C4-2B (cell line): Measurements from ENCODE around the gene DLG4.

ENCODE experiments used
- H3K27ac ChIP-seq: fragments of 450-650 bp; 2 replicates; pipeline ENCODE4 v1.5.1; 2017
- CTCF ChIP-seq: fragments of 450-650 bp; conservative IDR thresholded peaks from 2 replicates; pipeline ENCODE4 v1.5.1; 2017; ENCODE audit warnings: mild to moderate bottlenecking
- ZFX ChIP-seq: fragments of 450-650 bp; IDR thresholded peaks from 2 replicates; pipeline ENCODE4 v1.6.1; 2017

DLG4 gene

DNA sequence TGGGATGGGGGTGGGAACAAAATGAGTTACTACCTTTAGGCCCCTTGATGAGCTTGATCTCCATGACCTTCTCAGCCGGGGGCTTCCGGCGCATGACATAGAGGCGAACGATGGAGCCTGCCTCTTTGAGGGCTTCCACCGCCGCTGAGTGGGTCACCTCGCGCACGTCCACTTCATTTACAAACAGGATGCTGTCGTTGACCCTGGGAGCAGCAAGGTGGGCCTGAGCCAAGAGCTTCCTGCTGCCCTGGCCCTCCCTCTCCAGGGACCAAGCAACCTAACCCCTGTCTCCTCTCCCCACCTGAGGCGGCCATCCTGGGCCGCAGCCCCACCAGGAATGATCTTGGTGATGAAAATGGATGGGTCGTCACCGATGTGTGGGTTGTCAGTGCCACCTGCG, 16.2 kb downstream of the DLG4 start:
- no peak for TF ChIP-seq ZFX
- TF ChIP-seq CTCF: no peak
- no peak overlapping the region for H3K27ac ChIP-seq

DNA sequence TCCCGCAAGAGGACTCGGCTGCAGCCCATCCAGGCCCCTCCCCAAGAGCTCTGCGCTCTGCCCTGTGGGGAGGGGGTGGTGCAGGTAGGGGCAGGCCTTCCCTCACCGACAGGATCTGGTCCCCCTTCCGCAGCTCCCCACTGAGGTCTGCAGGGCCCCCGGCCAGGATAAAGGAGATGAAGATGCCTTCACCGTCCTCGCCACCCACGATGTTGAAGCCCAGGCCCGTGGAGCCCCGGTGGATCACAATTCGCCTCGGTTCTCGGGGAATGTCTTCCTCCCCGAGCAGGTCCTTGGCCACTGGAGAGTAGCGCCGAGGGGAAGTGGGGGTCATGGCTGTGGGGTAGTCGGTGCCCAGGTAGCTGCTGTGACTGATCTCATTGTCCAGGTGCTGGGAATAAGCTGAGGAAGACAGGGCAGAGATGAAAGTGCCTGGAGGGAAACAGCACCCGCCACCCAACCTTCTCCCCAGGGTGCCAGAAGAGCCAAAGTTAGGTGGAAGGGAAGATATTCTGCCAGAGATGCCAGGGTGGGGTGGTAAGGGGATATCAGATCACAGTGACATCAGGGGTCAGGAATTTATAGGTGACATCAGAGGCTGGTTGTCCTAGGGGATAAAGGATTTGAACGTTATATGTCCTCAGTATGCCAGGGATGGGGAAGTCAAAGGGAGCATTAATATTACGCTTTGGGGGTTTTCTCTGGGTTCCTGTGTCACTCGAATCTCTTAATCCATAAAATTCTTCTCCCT, 22.8 kb downstream of the DLG4 start:
- no peak overlapping the region for H3K27ac ChIP-seq
- TF ChIP-seq CTCF (no peak), ZFX (no peak)

DNA sequence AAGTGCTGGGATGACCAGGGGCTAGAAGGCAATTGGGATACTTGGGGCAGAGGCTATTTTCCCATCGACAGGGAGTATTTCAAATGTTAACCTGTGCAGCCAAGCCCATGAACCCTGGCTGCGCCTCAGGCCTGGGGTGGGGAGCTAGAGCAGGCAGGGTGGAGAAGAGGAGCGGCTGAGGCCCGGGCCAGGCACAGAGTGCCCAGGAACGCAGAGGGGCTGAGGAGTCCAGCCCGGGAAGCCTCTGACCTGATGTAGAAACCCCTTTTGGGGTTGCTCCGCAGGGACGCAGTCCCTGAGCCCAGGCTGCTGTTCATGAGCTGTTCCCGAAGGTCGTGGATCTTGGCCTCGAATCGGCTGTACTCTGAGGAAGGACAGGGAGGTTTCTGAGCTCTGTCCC, 23.7 kb downstream of the DLG4 start:
- H3K27ac ChIP-seq: no peak overlapping the region
- TF ChIP-seq ZFX (no peak), CTCF (no peak)

- no peak overlapping the region for H3K27ac ChIP-seq
- TF ChIP-seq ZFX (no peak), CTCF (no peak)
These were observed 27.2 kb downstream of the DLG4 start for GRCh38 chr17:7192271-7192937.

- no peak overlapping the region for H3K27ac ChIP-seq
- no peak for TF ChIP-seq ZFX
- TF ChIP-seq CTCF: no peak
These were observed 27.9 kb downstream of the DLG4 start for GRCh38 chr17:7191571-7192270.

GRCh38 chr17:7191069-7191468, 28.6 kb downstream of the DLG4 start:
- TF ChIP-seq ZFX: no peak
- no peak for TF ChIP-seq CTCF
- no peak overlapping the region for H3K27ac ChIP-seq
